ENCODE measurements around the gene VEZF1. TPM values are rescaled to one million over a fixed set of nuclear protein-coding genes. Genes with fewer than 3 reads are reported as not detected.

Gene VEZF1
- polyA plus RNA-seq, 3 donors = 28.3 to 40.1 (median 29.0) TPM

DNA sequence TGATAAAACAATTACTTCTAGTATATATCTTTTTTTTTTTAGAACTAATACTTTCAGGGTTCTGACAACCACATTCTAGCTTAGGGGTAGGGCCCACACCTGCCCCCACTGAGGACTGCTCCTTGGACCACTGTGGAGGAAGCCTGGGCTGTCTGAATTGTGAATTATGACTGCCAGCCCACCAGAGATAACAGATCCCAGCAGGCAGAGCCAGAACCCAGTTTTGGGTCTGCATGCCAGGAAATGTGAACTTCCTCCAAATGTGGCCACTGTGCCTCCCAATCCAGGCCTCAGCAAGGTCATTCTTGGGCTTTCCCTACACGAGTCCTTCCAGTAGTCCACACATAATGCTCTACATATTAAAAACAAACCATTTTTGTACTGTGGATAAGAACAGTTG lies 15.9 kb downstream of the VEZF1 start:
- H3K9me3 Mint-ChIP-seq = peaks cover 0 to 1% (median 0%) of the 10 kb centered on the region in 7 donors
- no peak overlapping the region for H3K27ac ChIP-seq (ENCODE audit: low read depth in 1 of 2, low read length in 2 of 2)

DNA sequence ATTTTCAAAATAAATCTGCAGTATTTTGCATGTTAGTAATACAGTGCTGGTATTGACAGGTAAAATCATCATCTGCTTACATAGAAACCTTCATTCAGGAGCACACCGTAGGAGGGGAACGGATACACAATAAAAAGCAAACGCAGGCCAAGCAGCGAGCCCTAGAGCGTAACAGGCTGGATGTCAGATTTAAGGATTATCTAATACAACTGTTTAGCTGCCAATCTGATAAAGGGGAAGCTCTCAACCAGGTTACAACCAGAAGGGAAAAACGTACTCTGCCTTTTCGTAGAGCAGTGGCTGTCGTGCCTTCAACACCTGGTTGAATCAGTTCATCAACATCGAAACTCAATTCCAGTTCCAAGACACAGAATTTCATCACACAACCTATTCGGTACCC lies 16.5 kb downstream of the VEZF1 start:
- no peak overlapping the region for H3K4me2 ChIP-seq (replicated peaks; ENCODE audit: extremely low read depth, low read length, poor library complexity, severe bottlenecking)
- H2AFZ ChIP-seq (ENCODE audit: insufficient read depth, low read depth, low read length, poor library complexity, severe bottlenecking) = no peak overlapping the region
- no peaks in the 10 kb centered on the region for H3K4me1 Mint-ChIP-seq
- H3K4me1 ChIP-seq (ENCODE audit: control insufficient read depth in 1 of 2, insufficient read depth in 2 of 2, low read length in 2 of 2) = no peaks in the 10 kb centered on the region
- H3K4me3 Mint-ChIP-seq = no peak overlapping the region
- H3K79me2 ChIP-seq (ENCODE audit: insufficient read depth, low read length) = no peaks in the 10 kb centered on the region
- H3K9me3 ChIP-seq (replicated peaks in 1 of 2; ENCODE audit: control insufficient read depth in 1 of 2, insufficient read depth in 1 of 2, low read length in 2 of 2) = no peaks in the 10 kb centered on the region
- no peak overlapping the region for H3K27ac ChIP-seq (ENCODE audit: low read depth in 1 of 2, low read length in 2 of 2)
- no peak for DNase-seq
- no peaks in the 10 kb centered on the region for H3K27me3 ChIP-seq (ENCODE audit: control insufficient read depth in 2 of 2, insufficient read depth in 2 of 2, low read length in 2 of 2)
- H3K27ac Mint-ChIP-seq = peak overlapping the region in 1 of 7 donors; percentile 26
- peaks cover 0 to 6% (median 4%) of the 10 kb centered on the region in 3 donors for H3K27me3 Mint-ChIP-seq (ENCODE audit: low read depth in 3 of 3)
- no peak overlapping the region for H3K9ac ChIP-seq (ENCODE audit: insufficient read depth, low read length, poor library complexity, severe bottlenecking)
- H3K4me3 ChIP-seq (replicated peaks in 1 of 3; ENCODE audit: low read depth in 2 of 3, low read length in 3 of 3) = no peak overlapping the region
- peaks cover 41 to 52% of the 10 kb centered on the region in 2 donors for H3K36me3 ChIP-seq (replicated peaks in 1 of 2; ENCODE audit: control insufficient read depth in 1 of 2, insufficient read depth in 2 of 2, low read length in 2 of 2)
- 39% methylated on average over 3 of the region's 10 CpGs for WGBS (ENCODE audit: insufficient coverage)
- peaks cover 36% of the 10 kb centered on the region for H4K20me1 ChIP-seq (ENCODE audit: insufficient read depth, low read length)
- peaks cover 40 to 43% of the 10 kb centered on the region in 2 donors for H3K36me3 Mint-ChIP-seq
- peaks cover 0 to 1% (median 0%) of the 10 kb centered on the region in 7 donors for H3K9me3 Mint-ChIP-seq
- intact Hi-C loops (cut with micrococcal nuclease) = no loop called here
- TF ChIP-seq, protein P1, sequence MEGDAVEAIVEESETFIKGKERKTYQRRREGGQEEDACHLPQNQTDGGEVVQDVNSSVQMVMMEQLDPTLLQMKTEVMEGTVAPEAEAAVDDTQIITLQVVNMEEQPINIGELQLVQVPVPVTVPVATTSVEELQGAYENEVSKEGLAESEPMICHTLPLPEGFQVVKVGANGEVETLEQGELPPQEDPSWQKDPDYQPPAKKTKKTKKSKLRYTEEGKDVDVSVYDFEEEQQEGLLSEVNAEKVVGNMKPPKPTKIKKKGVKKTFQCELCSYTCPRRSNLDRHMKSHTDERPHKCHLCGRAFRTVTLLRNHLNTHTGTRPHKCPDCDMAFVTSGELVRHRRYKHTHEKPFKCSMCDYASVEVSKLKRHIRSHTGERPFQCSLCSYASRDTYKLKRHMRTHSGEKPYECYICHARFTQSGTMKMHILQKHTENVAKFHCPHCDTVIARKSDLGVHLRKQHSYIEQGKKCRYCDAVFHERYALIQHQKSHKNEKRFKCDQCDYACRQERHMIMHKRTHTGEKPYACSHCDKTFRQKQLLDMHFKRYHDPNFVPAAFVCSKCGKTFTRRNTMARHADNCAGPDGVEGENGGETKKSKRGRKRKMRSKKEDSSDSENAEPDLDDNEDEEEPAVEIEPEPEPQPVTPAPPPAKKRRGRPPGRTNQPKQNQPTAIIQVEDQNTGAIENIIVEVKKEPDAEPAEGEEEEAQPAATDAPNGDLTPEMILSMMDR (IDR thresholded peaks at IDR 0.05) = no peak

More for the DNA sequence above, 15.9 kb downstream of the VEZF1 start:
- Mint-ChIP-seq H3K4me1 (no peaks in the 10 kb centered on the region), H3K27me3 (ENCODE audit: low read depth in 3 of 3) (peaks cover 0 to 6% (median 4%) of the 10 kb centered on the region in 3 donors), H3K36me3 (peaks cover 46 to 49% of the 10 kb centered on the region in 2 donors), H3K4me3 (no peak overlapping the region), H3K27ac (peak overlapping the region in 1 of 7 donors; percentile 27)
- Histone ChIP-seq H2AFZ (ENCODE audit: insufficient read depth, low read depth, low read length, poor library complexity, severe bottlenecking) (no peak overlapping the region), H3K9me3 (replicated peaks in 1 of 2; ENCODE audit: control insufficient read depth in 1 of 2, insufficient read depth in 1 of 2, low read length in 2 of 2) (no peaks in the 10 kb centered on the region), H3K9ac (ENCODE audit: insufficient read depth, low read length, poor library complexity, severe bottlenecking) (no peak overlapping the region), H3K4me3 (replicated peaks in 1 of 3; ENCODE audit: low read depth in 2 of 3, low read length in 3 of 3) (no peak overlapping the region), H3K79me2 (ENCODE audit: insufficient read depth, low read length) (peaks cover 6% of the 10 kb centered on the region), H3K4me2 (replicated peaks; ENCODE audit: extremely low read depth, low read length, poor library complexity, severe bottlenecking) (no peak overlapping the region), H4K20me1 (ENCODE audit: insufficient read depth, low read length) (peaks cover 42% of the 10 kb centered on the region), H3K27me3 (ENCODE audit: control insufficient read depth in 2 of 2, insufficient read depth in 2 of 2, low read length in 2 of 2) (no peaks in the 10 kb centered on the region), H3K4me1 (ENCODE audit: control insufficient read depth in 1 of 2, insufficient read depth in 2 of 2, low read length in 2 of 2) (no peaks in the 10 kb centered on the region), H3K36me3 (replicated peaks in 1 of 2; ENCODE audit: control insufficient read depth in 1 of 2, insufficient read depth in 2 of 2, low read length in 2 of 2) (peaks cover 47 to 58% of the 10 kb centered on the region in 2 donors)
- no CpG with 5 or more reads among the region's 1 CpG for WGBS (ENCODE audit: insufficient coverage)
- no peak for DNase-seq
- TF ChIP-seq, protein P1 (IDR thresholded peaks at IDR 0.05) = no peak
- intact Hi-C loops (cut with micrococcal nuclease) = no loop called here
